Keratinocyte (primary cell): ENCODE data around the gene SMARCD1. TPM values are rescaled to one million over a fixed set of nuclear protein-coding genes. Genes with fewer than 3 reads are reported as not detected.

Source experiments
- DNase-seq: peaks from one replicate; pipeline ENCODE4 v3.0.0-alpha.2; 2011; ENCODE audit warnings: low read depth, missing footprints, low spot score
- FAIRE-seq: peaks from 2 replicates; lab custom pipeline; 2011; peaks lifted over from hg19 to GRCh38; lab: Jason Lieb, UNC
- H2AFZ ChIP-seq: 2 replicates; pipeline ENCODE4 v1.6.0; 2012; ENCODE audit warnings: low read length, control low read depth, inconsistent platforms; ENCODE audit not compliant: control insufficient read depth
- H3K27ac ChIP-seq: 2 replicates; pipeline ENCODE4 v1.5.1; 2011; ENCODE audit warnings: low read length; ENCODE audit not compliant: control insufficient read depth, insufficient read depth
- H3K27me3 ChIP-seq: 3 replicates; pipeline ENCODE4 v1.6.0; 2011; ENCODE audit warnings: low read length; ENCODE audit not compliant: control insufficient read depth, insufficient read depth; ENCODE audit errors: extremely low read depth
- H3K36me3 ChIP-seq, 2 experiments: 2 replicates in 1 of 2; 3 replicates in 1 of 2; pipeline ENCODE4 v1.5.1; 2011; ENCODE audit warnings: low read length in 2 of 2, mild to moderate bottlenecking in 1 of 2; ENCODE audit not compliant: control insufficient read depth in 2 of 2, insufficient read depth in 2 of 2; ENCODE audit errors: extremely low read depth in 1 of 2
- H3K4me1 ChIP-seq: 3 replicates; pipeline ENCODE4 v1.5.1; 2011; ENCODE audit warnings: low read length; ENCODE audit not compliant: control insufficient read depth, insufficient read depth; ENCODE audit errors: extremely low read depth
- H3K4me2 ChIP-seq: 3 replicates; pipeline ENCODE4 v1.6.0; 2011; ENCODE audit warnings: low read depth, low read length; ENCODE audit not compliant: control insufficient read depth, insufficient read depth; ENCODE audit errors: extremely low read depth
- H3K4me3 ChIP-seq, 3 experiments: fragments of 200-600 bp in 1 of 3; sonication (generic) in 1 of 3; 2 replicates in 2 of 3; 3 replicates in 1 of 3; pipeline ENCODE4 v1.5.1; 2011 to 2016; ENCODE audit warnings: low read length in 3 of 3, mild to moderate bottlenecking in 3 of 3, control low read depth in 2 of 3, inconsistent platforms in 1 of 3, low read depth in 1 of 3, mixed read lengths in 1 of 3, mixed run types in 1 of 3, moderate library complexity in 1 of 3; ENCODE audit not compliant: control insufficient read depth in 2 of 3, insufficient read depth in 2 of 3; ENCODE audit errors: extremely low read depth in 1 of 3
- H3K79me2 ChIP-seq: 2 replicates; pipeline ENCODE4 v1.6.0; 2012; ENCODE audit warnings: low read length; ENCODE audit not compliant: control insufficient read depth, insufficient read depth
- H3K9ac ChIP-seq: 3 replicates; pipeline ENCODE4 v1.6.0; 2011; ENCODE audit warnings: low read length; ENCODE audit not compliant: control insufficient read depth, insufficient read depth; ENCODE audit errors: extremely low read depth
- H3K9me1 ChIP-seq: 3 replicates; pipeline ENCODE4 v1.6.0; 2011; ENCODE audit warnings: low read length; ENCODE audit not compliant: control insufficient read depth, insufficient read depth; ENCODE audit errors: extremely low read depth
- H3K9me3 ChIP-seq: 2 replicates; pipeline ENCODE4 v1.5.1; 2012; ENCODE audit warnings: low read depth, low read length; ENCODE audit not compliant: control insufficient read depth
- H4K20me1 ChIP-seq: 3 replicates; pipeline ENCODE4 v1.6.0; 2011; ENCODE audit warnings: low read length; ENCODE audit not compliant: control insufficient read depth, insufficient read depth; ENCODE audit errors: extremely low read depth
- CTCF ChIP-seq, 3 experiments: IDR thresholded peaks in 1 of 3; conservative IDR thresholded peaks in 1 of 3; optimal IDR thresholded peaks in 1 of 3; 2 replicates in 2 of 3; 3 replicates in 1 of 3; pipeline versions ENCODE3 to v1.5.1; 2011; ENCODE audit warnings: low read length in 3 of 3, mild to moderate bottlenecking in 3 of 3, moderate library complexity in 2 of 3, control low read depth in 1 of 3, inconsistent platforms in 1 of 3; ENCODE audit not compliant: insufficient read depth in 2 of 3; ENCODE audit errors: extremely low read depth in 1 of 3
- EZH2 ChIP-seq: IDR thresholded peaks from one replicate; pipeline ENCODE4 v1.6.1; 2012; ENCODE audit warnings: inconsistent platforms, mild to moderate bottlenecking, low read length, moderate library complexity
- dilution Hi-C: fragments of 300-500 bp; cut with MboI; formaldehyde crosslinking; loops from one replicate; pipeline ENCODE4 v1.7.0; 2020; ENCODE audit warnings: low sequenced_read_pairs; ENCODE audit not compliant: extremely low pct_ligation_motif_present
- polyA plus RNA-seq, 5 experiments: library from polyadenylated mRNA; depleted of rRNA in 3 of 5; stranded (reverse) in 3 of 5; stranded (forward) in 1 of 5; unstranded in 1 of 5; fragments of >200 nt; gene quantifications; 1 replicate in 1 of 5; 2 replicates in 3 of 5; 3 replicates in 1 of 5; pipeline versions ENCODE4 v1.2.1 to v1.2.3, GENCODE V29; 2011 to 2012; ENCODE audit warnings: missing spikeins in 2 of 5, low read depth in 1 of 5, low replicate concordance in 1 of 5

Gene SMARCD1
- polyA plus RNA-seq, 1 donor (not counting 4 experiments of a cell fraction or from before 2014, with no cell fraction given): 56.6 TPM

- H3K36me3 ChIP-seq: no peaks in the 10 kb centered on the region
- DNase-seq (no peak), FAIRE-seq (no peak)
- no peak overlapping the region for H3K27ac ChIP-seq
- dilution Hi-C loops: no loop called here
- no peak overlapping the region for H3K4me2 ChIP-seq
- no peaks in the 10 kb centered on the region for H3K9me1 ChIP-seq
- H4K20me1 ChIP-seq: no peaks in the 10 kb centered on the region
- TF ChIP-seq CTCF (optimal IDR thresholded peaks at IDR 0.05 in 1 of 3, IDR thresholded peaks at IDR 0.05 in 1 of 3, conservative IDR thresholded peaks at IDR 0.05 in 1 of 3; ENCODE audit: extremely low read depth in 1 of 3, insufficient read depth in 2 of 3, low read length in 3 of 3) (no peak), EZH2 (no peak)
- peaks cover 5% of the 10 kb centered on the region for H3K79me2 ChIP-seq
- H3K9me3 ChIP-seq: no peaks in the 10 kb centered on the region
- H2AFZ ChIP-seq: no peak overlapping the region
- H3K4me3 ChIP-seq: no peak overlapping the region
- no peaks in the 10 kb centered on the region for H3K27me3 ChIP-seq
- peaks cover 21% of the 10 kb centered on the region for H3K4me1 ChIP-seq
- no peak overlapping the region for H3K9ac ChIP-seq
Observed at GRCh38 chr12:50107416-50108268, 22.5 kb downstream of the SMARCD1 start.

DNA sequence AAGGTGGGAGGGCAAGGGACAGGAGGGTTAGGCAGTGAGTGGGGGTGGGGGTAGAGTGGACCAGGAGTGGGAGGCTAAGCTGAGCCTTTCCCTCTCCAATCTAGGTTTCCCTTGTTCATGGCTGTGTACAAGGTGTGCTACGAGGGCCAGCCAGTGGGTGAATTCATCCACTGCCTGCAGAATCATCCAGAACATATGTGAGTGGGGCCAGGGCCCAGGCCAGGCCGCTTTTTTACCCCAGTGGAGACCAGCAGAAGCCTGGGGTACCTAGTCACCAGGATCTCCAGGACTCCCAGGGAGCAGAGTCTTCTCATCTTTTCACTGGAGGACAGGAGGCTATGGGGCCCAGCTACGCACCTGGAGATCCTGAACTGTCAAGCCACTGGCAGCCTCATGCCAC is 24.2 kb downstream of the SMARCD1 start:
- FAIRE-seq: no peak

More for the DNA sequence above, 24.2 kb downstream of the SMARCD1 start:
- TF ChIP-seq EZH2 (no peak), CTCF (optimal IDR thresholded peaks at IDR 0.05 in 1 of 3, IDR thresholded peaks at IDR 0.05 in 1 of 3, conservative IDR thresholded peaks at IDR 0.05 in 1 of 3; ENCODE audit: extremely low read depth in 1 of 3, insufficient read depth in 2 of 3, low read length in 3 of 3) (no peak)
- Histone ChIP-seq H3K9ac (no peak overlapping the region), H3K9me3 (no peaks in the 10 kb centered on the region), H2AFZ (no peak overlapping the region), H3K4me3 (no peak overlapping the region), H3K27ac (no peak overlapping the region), H3K4me2 (no peak overlapping the region), H3K9me1 (no peaks in the 10 kb centered on the region), H3K36me3 (no peaks in the 10 kb centered on the region), H3K79me2 (peaks cover 18% of the 10 kb centered on the region), H3K27me3 (no peaks in the 10 kb centered on the region), H4K20me1 (no peaks in the 10 kb centered on the region), H3K4me1 (peaks cover 20% of the 10 kb centered on the region)
- dilution Hi-C loops: no loop called here
- no peak for DNase-seq
